Esophagus (tissue), 2 donors: Measurements from ENCODE around the gene FUNDC1. TPM values are rescaled to one million over a fixed set of nuclear protein-coding genes. Genes with fewer than 3 reads are reported as not detected.

Experiments
- H3K27ac ChIP-seq, 2 donors: one replicate each; pipeline ENCODE4 v1.5.1; 2013; ENCODE audit warnings: low read depth in 2 of 2, mild to moderate bottlenecking in 2 of 2, inconsistent platforms in 1 of 2, low read length in 1 of 2, moderate library complexity in 1 of 2
- H3K27me3 ChIP-seq, 2 donors: one replicate each; pipeline ENCODE4 v1.6.1; 2013; ENCODE audit warnings: low read length in 2 of 2, control low read depth in 1 of 2, mild to moderate bottlenecking in 1 of 2; ENCODE audit not compliant: insufficient read depth in 2 of 2, control insufficient read depth in 1 of 2
- H3K36me3 ChIP-seq, 2 donors: one replicate each; pipeline ENCODE4 v1.6.1; 2013; ENCODE audit warnings: low read length in 1 of 2; ENCODE audit not compliant: control insufficient read depth in 2 of 2, insufficient read depth in 2 of 2
- H3K4me1 ChIP-seq, 2 donors: one replicate each; pipeline ENCODE4 v1.6.1; 2013; ENCODE audit warnings: low read length in 1 of 2; ENCODE audit not compliant: control insufficient read depth in 2 of 2, insufficient read depth in 2 of 2
- H3K4me3 ChIP-seq, 2 donors: one replicate each; pipeline ENCODE4 v1.5.1; 2013; ENCODE audit warnings: low read length in 2 of 2, mild to moderate bottlenecking in 2 of 2, low read depth in 1 of 2, moderate library complexity in 1 of 2
- H3K9me3 ChIP-seq, 2 donors: one replicate each; pipeline ENCODE4 v1.6.1; 2013; ENCODE audit warnings: mild to moderate bottlenecking in 2 of 2, low read depth in 1 of 2, low read length in 1 of 2, moderate library complexity in 1 of 2; ENCODE audit not compliant: control insufficient read depth in 2 of 2, insufficient read depth in 1 of 2
- WGBS, 2 donors: extraction: QIAGEN DNeasy Blood & Tissue Kit; methylation state at CpG; one replicate each; pipeline ENCODE4 v1.1.7; 2013; 5-methylcytosine and 5-hydroxymethylcytosine counted together
- polyA plus RNA-seq, 2 donors: library from polyadenylated mRNA; stranded (reverse); fragments of 200-250 nt; gene quantifications; one replicate each; pipeline ENCODE4 v1.2.3, GENCODE V29; 2013
- donor health status: healthy with polysubstance abuse.
- donor health status: Bipolar disorder and iron deficiency.

Gene FUNDC1
- polyA plus RNA-seq, 2 donors, result 15.8 to 20.0 TPM

DNA sequence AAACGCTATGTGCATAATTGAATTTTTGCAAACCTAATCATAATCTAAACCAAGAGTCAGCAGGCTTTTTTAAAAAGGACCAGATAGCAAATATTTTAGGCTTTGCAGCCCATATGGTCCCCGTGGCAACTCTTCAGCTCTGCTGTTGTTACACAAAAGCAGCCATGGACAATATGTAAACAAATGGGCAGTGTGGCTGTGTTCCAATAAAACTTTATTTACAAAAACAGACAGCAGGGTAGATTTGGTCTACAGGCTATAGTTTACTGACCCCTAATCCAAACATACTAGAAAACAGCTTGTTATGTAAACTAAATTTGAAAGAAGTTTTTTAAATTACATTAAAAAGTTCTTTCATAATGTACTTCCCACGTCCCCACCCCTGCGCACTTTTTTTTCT lies 53.1 kb downstream of the FUNDC1 start:
- H3K27me3 ChIP-seq, result peaks cover 0 to 6% of the 10 kb centered on the region in 2 donors
- no peaks in the 10 kb centered on the region for H3K4me1 ChIP-seq
- H3K9me3 ChIP-seq, result no peaks in the 10 kb centered on the region
- H3K4me3 ChIP-seq, result no peak overlapping the region
- H3K36me3 ChIP-seq, result no peaks in the 10 kb centered on the region
- WGBS, 2 donors, result 69 to 78% methylated on average over 4 of the region's 4 CpGs
- H3K27ac ChIP-seq, result no peak overlapping the region

DNA sequence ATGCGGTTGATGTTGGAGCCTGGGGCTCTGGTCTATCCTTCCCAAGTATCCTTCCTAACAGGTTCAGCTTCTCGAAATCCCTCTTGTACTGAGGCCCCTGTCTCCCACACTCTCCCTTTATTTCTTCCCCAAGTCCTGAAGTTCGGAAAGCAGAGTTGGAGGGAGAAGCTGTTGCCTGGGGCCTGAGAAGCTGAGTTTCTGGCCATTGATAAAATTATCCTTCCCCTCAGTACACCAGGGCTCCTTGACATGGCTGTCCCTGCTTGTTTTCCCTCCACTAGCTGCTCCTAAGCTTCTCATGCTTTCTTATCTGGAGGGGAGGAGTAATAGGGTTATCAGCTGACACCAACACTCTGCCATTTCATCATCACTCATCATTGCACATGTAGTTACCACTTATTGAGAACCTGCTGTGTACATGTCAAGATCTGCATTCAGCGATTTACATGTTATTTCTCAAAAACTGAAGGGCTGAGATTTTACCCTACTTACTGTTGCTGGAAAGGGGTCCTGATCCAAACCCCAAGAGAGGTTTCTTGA lies 58.0 kb downstream of the FUNDC1 start:
- Histone ChIP-seq H3K36me3 (no peaks in the 10 kb centered on the region), H3K27ac (no peak overlapping the region), H3K4me1 (no peaks in the 10 kb centered on the region), H3K9me3 (no peaks in the 10 kb centered on the region), H3K27me3 (no peaks in the 10 kb centered on the region), H3K4me3 (no peak overlapping the region)
- WGBS, 2 donors, result 84 to 91% methylated on average over 4 of the region's 4 CpGs

DNA sequence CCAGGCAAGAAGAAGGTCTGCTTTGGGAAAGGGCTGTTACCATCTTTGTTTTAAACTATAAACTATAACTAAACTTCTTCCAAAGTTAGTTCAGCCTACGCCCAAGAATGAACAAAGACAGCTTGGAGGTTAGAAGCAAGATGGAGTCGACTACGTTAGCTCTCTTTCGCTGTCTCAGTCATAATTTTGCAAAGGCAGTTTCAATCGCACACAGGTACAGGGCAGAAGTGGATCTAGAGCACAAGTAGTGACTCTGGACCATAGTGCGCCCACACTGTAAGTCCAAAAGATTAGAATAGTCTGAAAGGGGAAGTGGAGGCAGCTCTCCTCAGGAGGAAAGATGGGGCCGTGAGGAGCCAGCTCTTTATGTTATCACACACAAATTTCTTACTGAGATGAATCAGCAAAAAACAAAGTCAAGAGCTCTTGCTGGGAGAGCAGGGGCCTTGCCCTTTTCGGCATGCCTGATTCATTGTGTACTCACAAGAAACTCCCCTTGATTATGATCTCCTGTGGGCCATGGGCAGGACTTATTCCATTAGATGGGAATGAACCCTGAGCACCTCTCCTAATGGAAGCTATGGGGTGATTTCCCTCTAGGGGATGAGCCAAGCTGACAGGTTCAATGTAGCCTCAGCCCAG lies 58.6 kb downstream of the FUNDC1 start:
- 91 to 94% methylated on average over 8 of the region's 8 CpGs for WGBS, 2 donors
- H3K27ac ChIP-seq, result no peak overlapping the region
- no peaks in the 10 kb centered on the region for H3K27me3 ChIP-seq
- H3K36me3 ChIP-seq, result no peaks in the 10 kb centered on the region
- no peaks in the 10 kb centered on the region for H3K9me3 ChIP-seq
- no peak overlapping the region for H3K4me3 ChIP-seq
- H3K4me1 ChIP-seq, result no peaks in the 10 kb centered on the region

DNA sequence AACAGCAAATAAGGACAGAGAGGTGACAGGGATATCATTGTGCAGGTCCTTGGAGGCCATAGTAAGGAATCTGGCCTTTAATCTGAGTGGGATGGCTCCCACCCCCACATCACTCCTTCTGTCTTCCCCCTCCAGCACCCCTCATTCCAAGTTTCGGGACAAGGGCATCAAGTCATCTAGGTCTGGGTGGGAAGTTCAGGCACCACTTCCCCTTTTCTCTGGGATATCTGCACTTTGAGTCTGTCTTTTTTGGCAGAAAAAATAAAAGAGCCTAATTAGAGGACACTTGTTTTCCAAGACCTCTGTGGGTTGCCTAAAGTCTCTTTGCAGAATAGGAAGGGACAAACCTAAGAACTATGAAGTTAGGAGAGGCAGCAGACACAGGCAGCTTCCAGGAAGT lies 60.1 kb downstream of the FUNDC1 start:
- Histone ChIP-seq H3K4me1 (no peaks in the 10 kb centered on the region), H3K27ac (no peak overlapping the region), H3K27me3 (no peaks in the 10 kb centered on the region), H3K36me3 (no peaks in the 10 kb centered on the region), H3K9me3 (no peaks in the 10 kb centered on the region), H3K4me3 (no peak overlapping the region)
- 88 to 94% methylated on average over 1 of the region's 1 CpG for WGBS, 2 donors

DNA sequence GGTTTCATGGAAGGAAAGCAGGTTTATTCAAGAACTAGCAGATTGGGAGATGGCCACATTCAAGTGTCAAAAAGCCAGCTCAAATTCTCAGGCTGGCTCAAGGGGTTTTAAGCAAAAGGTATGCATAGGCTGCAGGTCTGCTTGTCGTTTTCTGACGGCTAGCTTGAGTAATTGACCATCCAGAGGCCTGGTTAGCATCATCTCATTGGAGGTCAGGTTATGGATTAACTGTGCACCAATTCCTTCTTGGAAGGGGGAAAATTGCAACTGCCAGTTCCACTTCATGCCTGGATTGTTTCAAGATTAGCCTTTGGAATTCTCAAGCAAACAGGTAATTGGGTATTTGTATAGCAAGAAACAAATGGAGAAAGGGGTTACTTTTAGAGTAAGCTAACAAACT lies 62.1 kb downstream of the FUNDC1 start:
- Histone ChIP-seq H3K27me3 (no peaks in the 10 kb centered on the region), H3K9me3 (no peaks in the 10 kb centered on the region), H3K4me1 (no peaks in the 10 kb centered on the region), H3K4me3 (no peak overlapping the region), H3K27ac (no peak overlapping the region), H3K36me3 (no peaks in the 10 kb centered on the region)
- WGBS, 2 donors, result 47 to 50% methylated on average over 2 of the region's 2 CpGs

DNA sequence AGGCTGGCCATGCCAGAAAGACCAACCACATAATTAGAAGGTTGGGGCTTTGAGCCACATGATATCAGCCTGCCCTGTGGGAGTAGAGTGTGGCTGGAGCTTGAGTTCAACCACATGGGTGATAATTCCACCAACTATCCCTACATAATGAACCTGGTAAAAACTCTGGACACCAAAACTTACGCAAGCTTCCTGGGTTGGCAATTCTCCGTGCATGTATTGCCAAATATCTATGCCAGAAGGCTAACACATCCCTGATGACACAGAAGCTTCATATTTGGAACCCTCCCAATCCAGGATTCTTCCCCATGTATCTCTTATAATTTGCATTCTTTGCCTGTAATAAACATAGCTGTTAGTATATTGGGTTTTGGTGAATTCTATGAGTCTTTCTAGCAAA lies 68.2 kb downstream of the FUNDC1 start:
- no peaks in the 10 kb centered on the region for H3K4me1 ChIP-seq
- no peaks in the 10 kb centered on the region for H3K36me3 ChIP-seq
- no peak overlapping the region for H3K4me3 ChIP-seq
- no peaks in the 10 kb centered on the region for H3K27me3 ChIP-seq
- no peaks in the 10 kb centered on the region for H3K9me3 ChIP-seq
- 44 to 57% methylated on average over 2 of the region's 2 CpGs for WGBS, 2 donors
- no peak overlapping the region for H3K27ac ChIP-seq

Other genes starting within 250 kb of the FUNDC1 start
- gene EFHC2, start 199.2 kb downstream of the FUNDC1 start, polyA plus RNA-seq, result 1 to 10 TPM; 1.0 to 1.1 TPM